Tongue (tissue), 2 donors: ENCODE data around the gene SLC17A9. TPM values are rescaled to one million over a fixed set of nuclear protein-coding genes. Genes with fewer than 3 reads are reported as not detected.

Experiments
- DNase-seq: peaks from one replicate; pipeline ENCODE4 v3.0.0-alpha.2; 2015
- total RNA-seq: library from RNA; depleted of rRNA; stranded (reverse); fragments of >200 nt; gene quantifications from one replicate; pipeline ENCODE4 v1.2.3, GENCODE V29; 2014

Gene SLC17A9
- total RNA-seq, 1 donor from 2014 or later, result 2.3 TPM

DNA sequence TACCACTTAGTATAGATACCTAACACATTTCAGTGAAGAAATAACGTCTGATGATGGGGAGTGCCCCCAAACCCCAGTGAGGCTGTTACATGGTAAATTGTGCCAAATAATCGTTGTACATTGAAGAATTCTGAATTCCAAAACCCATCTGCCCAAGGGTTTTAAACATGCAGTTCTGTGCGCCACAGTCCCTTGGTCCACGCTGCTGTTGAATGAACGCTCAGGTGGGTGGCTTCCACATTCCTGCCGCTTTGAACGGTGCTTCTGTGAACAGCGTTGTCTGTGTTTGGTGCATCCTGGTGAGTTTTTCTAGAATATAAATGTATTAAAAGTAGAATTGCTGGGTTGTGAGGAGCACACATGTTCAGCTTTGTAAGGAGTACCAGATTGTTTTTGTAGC is 11.6 kb upstream of the SLC17A9 start:
- DNase-seq, result no peak

DNA sequence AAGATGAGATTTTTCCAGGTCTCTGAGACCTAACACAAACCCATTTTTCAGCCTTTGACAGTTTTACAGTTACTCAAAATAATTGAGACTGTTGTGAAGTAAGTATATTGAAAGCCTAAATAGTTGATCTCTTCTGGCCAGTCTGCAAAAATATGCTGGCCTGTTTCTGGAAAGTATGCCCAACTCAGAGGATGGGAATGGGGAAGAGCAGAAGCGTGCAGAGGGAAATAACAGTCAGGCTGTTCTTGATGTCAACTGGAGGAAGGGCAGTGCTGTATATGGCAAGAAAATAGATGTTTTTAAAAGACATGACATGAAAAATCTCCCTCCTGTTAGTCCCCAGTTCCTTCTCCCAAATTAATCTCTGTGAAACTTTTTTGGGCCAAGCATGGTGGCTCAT is 10.7 kb upstream of the SLC17A9 start:
- no peak for DNase-seq

DNA sequence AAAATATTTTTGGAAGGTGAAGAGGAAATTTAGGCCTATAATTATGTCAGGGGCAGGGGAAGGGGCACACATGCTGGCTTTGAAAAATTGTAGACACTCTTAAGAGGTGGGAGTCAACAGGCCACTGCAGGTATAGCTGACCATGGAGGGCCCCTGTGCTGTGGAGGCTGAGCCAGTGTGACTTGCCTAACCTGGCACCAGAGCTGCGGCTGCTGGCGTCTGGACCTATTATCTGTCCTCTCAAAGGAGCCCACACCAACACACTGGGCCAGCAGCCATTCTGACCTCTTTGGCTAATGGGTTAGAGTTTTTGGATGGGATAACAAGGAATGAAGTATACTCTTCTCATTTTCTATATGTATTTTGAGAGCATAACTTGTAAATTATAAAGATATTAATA is 10.1 kb upstream of the SLC17A9 start:
- no peak for DNase-seq

DNA sequence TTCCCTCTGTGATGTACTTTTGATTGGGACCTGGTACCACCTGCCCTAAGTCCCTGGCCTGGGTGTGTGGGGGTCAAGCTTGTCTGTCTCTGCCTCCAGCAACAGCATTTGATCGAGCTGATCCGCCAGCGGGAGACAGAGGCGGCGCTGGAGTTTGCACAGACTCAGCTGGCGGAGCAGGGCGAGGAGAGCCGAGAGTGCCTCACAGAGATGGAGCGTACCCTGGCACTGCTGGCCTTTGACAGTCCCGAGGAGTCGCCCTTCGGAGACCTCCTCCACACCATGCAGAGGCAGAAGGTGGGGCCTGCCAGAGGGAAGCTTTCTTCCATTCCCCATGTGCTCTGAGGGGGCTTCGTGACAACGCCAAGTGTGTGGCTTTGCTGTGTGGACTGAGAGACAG is 9.1 kb upstream of the SLC17A9 start:
- no peak for DNase-seq

GRCh38 chr20:62944184-62944583 is 8.3 kb upstream of the SLC17A9 start:
- DNase-seq, result no peak

GRCh38 chr20:62944746-62945145 is 7.8 kb upstream of the SLC17A9 start:
- no peak for DNase-seq

GRCh38 chr20:62945771-62946339 is 6.7 kb upstream of the SLC17A9 start:
- DNase-seq, result no peak

DNA sequence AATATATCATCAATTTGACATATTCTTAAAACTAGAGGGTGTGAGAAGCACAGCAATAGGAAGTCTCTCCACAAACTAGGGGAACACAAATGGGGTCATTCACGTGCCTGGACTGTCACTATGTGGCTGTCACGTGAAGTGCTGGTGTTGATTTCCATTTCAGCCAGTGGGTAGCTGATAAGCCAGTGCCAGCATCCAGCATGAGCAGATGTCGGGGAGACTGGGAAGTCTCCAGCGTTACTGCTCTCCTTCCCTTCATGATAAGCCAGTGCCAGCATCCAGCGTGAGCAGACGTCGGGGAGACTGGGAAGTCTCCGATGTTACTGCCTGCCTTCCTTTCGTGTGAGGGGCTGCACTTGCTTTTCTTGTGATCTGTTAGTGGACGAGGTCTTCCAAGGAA is 5.6 kb upstream of the SLC17A9 start:
- no peak for DNase-seq

DNA sequence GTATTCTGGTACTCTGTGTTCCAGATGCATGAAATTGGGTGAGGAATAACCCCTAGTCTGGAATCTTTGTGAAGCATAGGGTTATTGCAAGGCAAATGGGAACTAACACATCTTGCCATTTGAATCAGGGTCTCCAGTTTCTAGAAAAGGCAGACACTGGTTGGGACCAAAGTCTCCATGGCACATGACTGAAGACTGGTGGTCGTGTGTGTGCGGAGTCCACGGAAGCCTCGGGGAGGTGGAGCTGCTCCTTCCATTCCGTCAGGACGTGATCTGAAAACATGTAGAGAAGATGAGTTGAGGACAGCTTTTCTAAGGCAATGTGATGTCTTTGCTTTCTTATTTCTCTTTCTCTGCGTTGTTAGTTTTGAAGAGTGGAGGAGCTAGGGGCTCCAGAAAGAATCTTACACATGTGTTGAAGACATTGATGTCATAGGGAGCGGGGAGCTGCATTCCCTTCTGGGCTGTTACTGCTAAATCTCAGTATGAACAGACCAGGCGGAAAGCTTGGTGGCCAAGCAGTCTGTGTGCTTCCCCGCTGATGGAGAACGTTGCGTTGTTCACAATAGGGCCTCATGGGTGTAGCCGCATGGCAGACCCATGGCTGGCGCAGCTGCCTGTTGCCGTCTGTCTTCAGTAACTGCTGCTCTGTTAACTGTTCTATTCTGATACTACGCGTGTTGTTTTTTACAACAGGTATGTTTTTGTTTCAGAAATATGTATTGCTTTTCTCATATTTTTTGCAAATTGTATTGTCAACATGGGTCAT is 4.8 kb upstream of the SLC17A9 start:
- DNase-seq, result peak; percentile 38

- no peak for DNase-seq
These were observed 3.2 kb upstream of the SLC17A9 start for GRCh38 chr20:62949153-62949821.

DNA sequence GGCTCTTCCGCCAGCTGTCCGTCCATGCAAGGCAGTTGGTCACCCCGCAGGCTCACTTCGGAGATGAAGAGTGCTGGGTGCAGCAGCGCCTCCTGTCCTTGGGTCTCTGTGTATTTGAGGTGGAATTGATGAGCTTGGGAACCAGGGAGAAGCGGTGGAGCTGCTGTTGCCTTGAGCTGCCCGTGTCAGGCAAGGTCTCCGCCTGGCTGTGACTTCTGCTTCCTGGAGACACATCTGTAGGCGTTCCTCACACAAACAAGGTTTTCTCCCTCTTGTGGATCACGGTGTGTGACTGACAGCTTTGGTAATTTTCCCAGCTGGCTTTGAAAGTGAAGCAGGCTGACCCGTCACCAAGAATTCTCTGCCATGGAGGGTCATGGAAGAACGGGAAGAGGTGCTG is 2.5 kb upstream of the SLC17A9 start:
- DNase-seq, result no peak

DNA sequence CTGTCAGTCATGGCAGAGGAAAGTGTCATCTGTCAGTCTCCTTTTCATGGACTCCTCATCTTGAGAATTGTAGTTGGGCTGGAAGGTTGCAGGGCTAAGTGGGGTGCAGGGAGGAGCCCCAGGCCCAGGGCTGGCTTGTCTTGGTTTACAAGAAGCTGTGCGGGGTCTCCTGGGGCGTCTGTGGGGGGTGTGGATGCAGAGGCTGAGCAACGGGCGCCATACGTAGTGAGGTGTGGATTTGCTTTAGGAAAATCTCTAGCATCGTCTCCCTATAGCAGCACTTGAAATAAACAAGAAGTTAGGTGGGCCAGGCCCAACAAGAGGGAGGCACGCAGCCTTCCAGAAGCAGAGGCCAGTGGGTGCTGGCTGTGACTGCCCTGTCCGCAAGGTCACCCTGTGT is 1.8 kb upstream of the SLC17A9 start:
- DNase-seq, result no peak

DNA sequence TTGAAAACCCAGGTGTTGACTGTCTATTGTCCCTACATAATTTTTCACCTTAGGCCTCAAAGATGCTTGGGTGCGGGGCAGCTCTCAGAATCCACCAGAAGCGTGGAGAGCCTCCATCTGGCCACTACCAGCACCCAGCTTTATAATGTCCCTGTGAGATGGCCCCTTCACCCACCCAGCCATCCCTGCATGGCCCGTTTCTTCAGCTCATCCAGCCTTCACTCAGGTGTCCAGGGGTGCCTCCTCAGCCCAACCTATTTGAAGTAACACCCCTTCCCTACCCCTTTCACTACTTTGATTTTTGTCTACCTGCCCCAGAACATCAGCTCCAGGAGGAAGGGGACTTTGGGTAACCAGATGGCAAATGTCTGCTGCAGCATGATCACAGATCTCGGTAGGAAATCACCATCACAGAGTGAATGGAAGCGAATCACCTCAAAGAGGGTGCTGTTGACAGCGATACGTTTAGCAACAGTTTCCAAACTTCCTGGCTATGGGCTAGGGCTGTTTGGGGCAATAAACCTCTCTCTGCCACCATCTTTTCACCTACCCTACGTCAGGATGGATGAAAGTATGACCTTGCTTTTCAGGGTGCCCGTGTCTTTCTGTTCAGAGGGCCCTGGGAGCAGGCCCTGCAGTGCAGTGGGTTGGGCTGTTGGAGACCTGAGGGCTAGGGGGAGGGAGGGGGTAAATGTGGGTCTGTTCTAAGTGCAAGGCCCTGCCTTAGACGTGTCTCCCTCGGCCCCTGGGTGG is 1.2 kb upstream of the SLC17A9 start:
- no peak for DNase-seq

DNA sequence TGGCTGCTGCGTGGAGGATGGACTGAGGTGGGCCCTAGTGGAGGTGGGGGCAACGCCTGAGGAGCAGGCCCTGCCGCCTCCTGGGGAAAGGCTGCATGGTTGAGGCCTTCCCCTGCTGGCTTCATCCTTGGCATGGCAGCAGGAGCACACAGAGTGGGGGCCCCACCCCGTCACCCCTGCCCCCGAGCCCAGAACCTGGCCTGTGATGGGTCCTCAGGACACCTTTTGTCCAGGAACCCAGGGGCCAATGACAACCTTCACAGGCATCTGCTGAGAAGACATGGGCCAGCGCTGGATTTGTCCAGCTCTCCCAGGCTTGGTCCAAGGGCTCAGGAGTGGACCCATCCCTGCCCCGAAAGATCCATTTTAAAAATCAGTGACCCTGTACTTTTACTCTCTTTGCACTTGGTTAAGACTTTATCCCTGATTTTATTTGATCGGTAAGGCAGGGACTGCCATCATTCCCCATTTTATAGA is 575 bp upstream of the SLC17A9 start:
- DNase-seq, result no peak

GRCh38 chr20:62952968-62953838 is 694 bp downstream of the SLC17A9 start:
- no peak for DNase-seq

DNA sequence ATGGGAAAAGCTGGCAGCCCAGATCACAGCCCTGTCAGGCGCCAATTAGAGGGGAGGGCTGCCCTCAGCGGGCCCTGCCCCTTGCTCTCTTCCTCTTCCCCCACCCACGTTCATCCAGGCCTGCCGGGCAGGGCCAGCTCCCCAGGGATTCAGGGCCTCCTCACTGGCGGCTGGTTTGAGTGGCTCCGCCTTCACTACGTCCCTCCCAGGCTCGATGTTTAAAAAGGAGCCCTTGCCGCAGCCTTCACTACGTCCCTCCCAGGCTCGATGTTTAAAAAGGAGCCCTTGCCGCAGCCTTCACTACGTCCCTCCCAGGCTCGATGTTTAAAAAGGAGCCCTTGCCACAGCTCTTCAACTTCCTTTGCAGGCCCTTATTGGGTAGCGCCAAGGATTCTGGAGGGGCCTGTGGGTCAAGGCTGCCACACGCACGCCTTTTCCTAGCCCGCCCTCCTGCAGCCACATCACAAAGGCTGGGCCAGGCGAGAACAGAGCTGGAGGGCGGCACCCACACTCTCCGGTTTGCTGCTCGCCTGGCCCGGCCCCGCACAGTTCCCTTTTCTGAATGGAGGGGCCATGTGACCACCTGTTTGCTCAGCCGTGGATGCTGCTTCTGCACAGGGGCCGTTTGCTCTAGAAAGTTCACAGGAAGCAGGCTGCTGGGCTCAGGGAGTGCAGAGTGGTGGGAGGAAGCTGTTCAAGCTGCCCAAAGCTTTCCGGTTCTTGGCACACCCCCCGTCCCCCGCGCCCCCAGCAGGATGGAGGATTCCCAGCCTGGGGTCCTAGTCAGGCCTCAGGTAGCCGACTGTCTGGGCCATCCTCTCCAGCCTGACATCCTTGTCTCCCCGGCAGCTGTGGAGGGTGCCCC is 1.6 kb downstream of the SLC17A9 start:
- DNase-seq, result peak; percentile 79

GRCh38 chr20:62955519-62956386 is 3.2 kb downstream of the SLC17A9 start:
- DNase-seq, result no peak

- no peak for DNase-seq
These were observed 4.1 kb downstream of the SLC17A9 start for GRCh38 chr20:62956387-62957135.
